ENCODE data around the gene C10orf90.

C10orf90 gene

GRCh38 chr10:126670056-126670894 is at the start of gene C10orf90:
Gene C10orf90 (minus strand): TSS chr10:126670693. CDS start chr10:126670480, 213 bp downstream.
- DNase-seq (ENCODE audit: low read depth): no peak

- no peak for DNase-seq (ENCODE audit: low read depth)
Measured at GRCh38 chr10:126716366-126716765, 45.9 kb upstream of the C10orf90 start.

- no peak for DNase-seq (ENCODE audit: low read depth)
Measured at GRCh38 chr10:126713594-126713993, 43.1 kb upstream of the C10orf90 start.

GRCh38 chr10:126712681-126713080 is 42.2 kb upstream of the C10orf90 start:
- DNase-seq (ENCODE audit: low read depth): no peak

GRCh38 chr10:126705951-126706565 is 35.6 kb upstream of the C10orf90 start:
- no peak for DNase-seq (ENCODE audit: low read depth)

- DNase-seq (ENCODE audit: low read depth): no peak
Measured at GRCh38 chr10:126705131-126705530, 34.6 kb upstream of the C10orf90 start.

GRCh38 chr10:126704649-126705048 is 34.2 kb upstream of the C10orf90 start:
- DNase-seq (ENCODE audit: low read depth): no peak

GRCh38 chr10:126702181-126702580 is 31.7 kb upstream of the C10orf90 start:
- no peak for DNase-seq (ENCODE audit: low read depth)

- no peak for DNase-seq (ENCODE audit: low read depth)
Measured at GRCh38 chr10:126701526-126701925, 31.0 kb upstream of the C10orf90 start.

- DNase-seq (ENCODE audit: low read depth): no peak
Measured at GRCh38 chr10:126696684-126697083, 26.2 kb upstream of the C10orf90 start.

- DNase-seq (ENCODE audit: low read depth): no peak
Measured at GRCh38 chr10:126691456-126691855, 21.0 kb upstream of the C10orf90 start.

GRCh38 chr10:126690534-126690933 is 20.0 kb upstream of the C10orf90 start:
- DNase-seq (ENCODE audit: low read depth): no peak

- DNase-seq (ENCODE audit: low read depth): no peak
Measured at GRCh38 chr10:126689461-126689994, 19.0 kb upstream of the C10orf90 start.

GRCh38 chr10:126687121-126687606 is 16.7 kb upstream of the C10orf90 start:
- no peak for DNase-seq (ENCODE audit: low read depth)

- no peak for DNase-seq (ENCODE audit: low read depth)
Measured at GRCh38 chr10:126686719-126687118, 16.2 kb upstream of the C10orf90 start.

- no peak for DNase-seq (ENCODE audit: low read depth)
Measured at GRCh38 chr10:126686268-126686667, 15.8 kb upstream of the C10orf90 start.

GRCh38 chr10:126685756-126686155 is 15.3 kb upstream of the C10orf90 start:
- no peak for DNase-seq (ENCODE audit: low read depth)

- no peak for DNase-seq (ENCODE audit: low read depth)
Measured at GRCh38 chr10:126684171-126684745, 13.8 kb upstream of the C10orf90 start.

- DNase-seq (ENCODE audit: low read depth): no peak
Measured at GRCh38 chr10:126683466-126683865, 13.0 kb upstream of the C10orf90 start.

GRCh38 chr10:126675656-126676438 is 5.4 kb upstream of the C10orf90 start:
- DNase-seq (ENCODE audit: low read depth): no peak

- DNase-seq (ENCODE audit: low read depth): no peak
Measured at GRCh38 chr10:126674741-126675515, 4.4 kb upstream of the C10orf90 start.

Measured in activated T-cell treated with anti-CD3 and anti-CD28 coated beads for 1 hour (primary cell).